Testis (tissue), 2 donors: ENCODE data around the gene LDAH.

Experiments
- CTCF ChIP-seq, 3 experiments: fragments of 450-650 bp in 2 of 3; fragments of 200-600 bp in 1 of 3; sonication (generic) in 1 of 3; IDR thresholded peaks; one replicate each; pipeline ENCODE4 v1.5.1; 2016 to 2019; ENCODE audit warnings: antibody characterized with exemption in 3 of 3, mild to moderate bottlenecking in 2 of 3, moderate library complexity in 1 of 3
- POLR2A ChIP-seq: fragments of 450-650 bp; IDR thresholded peaks from one replicate; pipeline ENCODE4 v1.6.1; 2017; ENCODE audit warnings: antibody characterized with exemption, mild to moderate bottlenecking, moderate library complexity

GRCh38 chr2:20691076-20691734, 131.7 kb downstream of the LDAH start:
- no peak for TF ChIP-seq CTCF (IDR thresholded peaks at IDR 0.05)
- TF ChIP-seq POLR2A = no peak
